SU-DHL-6 (cell line): ENCODE data around the gene ZNF735.

ENCODE experiments used
- H2AFZ ChIP-seq: fragments of 200-600 bp; sonication (generic); 2 replicates; pipeline ENCODE4 v1.6.1; 2014; ENCODE audit warnings: low read depth, mild to moderate bottlenecking, moderate library complexity, mixed read lengths, antibody characterized with exemption, low read length; ENCODE audit not compliant: severe bottlenecking
- H3F3A ChIP-seq: fragments of 200-600 bp; shearing (Covaris generic); 2 replicates; pipeline ENCODE4 v1.6.0; 2016; ENCODE audit warnings: antibody characterized with exemption, mild to moderate bottlenecking; ENCODE audit not compliant: insufficient read depth
- H3K27ac ChIP-seq: fragments of 200-600 bp; sonication (generic); 2 replicates; pipeline ENCODE4 v1.5.1; 2016; ENCODE audit warnings: low read depth, mild to moderate bottlenecking, low read length, moderate library complexity, mixed read lengths
- H3K27me3 ChIP-seq: fragments of 200-600 bp; sonication (generic), shearing (Covaris generic); 2 replicates; pipeline ENCODE4 v1.6.0; 2014; ENCODE audit warnings: mild to moderate bottlenecking, low read length
- H3K36me3 ChIP-seq: fragments of 200-600 bp; sonication (generic); 2 replicates; pipeline ENCODE4 v1.6.1; 2014; ENCODE audit warnings: mild to moderate bottlenecking, low read length, mixed read lengths
- H3K4me2 ChIP-seq: fragments of 300-600, 200-600 bp; shearing (Covaris generic), sonication (generic); 2 replicates; pipeline ENCODE4 v1.6.0; 2014; ENCODE audit warnings: low read length, low read depth, mild to moderate bottlenecking; ENCODE audit not compliant: poor library complexity, severe bottlenecking
- H3K4me3 ChIP-seq: fragments of 200-600 bp; sonication (generic); 2 replicates; pipeline ENCODE4 v1.5.1; 2014; ENCODE audit warnings: antibody characterized with exemption, low read length, mild to moderate bottlenecking, mixed read lengths; ENCODE audit not compliant: insufficient read depth, poor library complexity, severe bottlenecking
- H3K79me2 ChIP-seq: fragments of 200-600 bp; sonication (generic); 2 replicates; pipeline ENCODE4 v1.6.1; 2014; ENCODE audit warnings: mild to moderate bottlenecking, low read length, moderate library complexity; ENCODE audit not compliant: insufficient read depth
- H3K9ac ChIP-seq: fragments of 200-600 bp; sonication (generic); 2 replicates; pipeline ENCODE4 v1.7.0; 2014; ENCODE audit warnings: mild to moderate bottlenecking, low read length
- H3K9me2 ChIP-seq: fragments of 200-600 bp; sonication (generic); replicated peaks from 2 replicates; pipeline ENCODE4 v1.6.1; 2014; ENCODE audit warnings: low read length; ENCODE audit not compliant: insufficient read depth
- H3K9me3 ChIP-seq: fragments of 200-600 bp; sonication (generic); 2 replicates; pipeline ENCODE4 v1.6.1; 2014; ENCODE audit warnings: low read length, mixed read lengths; ENCODE audit not compliant: insufficient read depth
- H4K20me1 ChIP-seq: fragments of 200-600 bp; sonication (generic); 2 replicates; pipeline ENCODE4 v1.6.1; 2014; ENCODE audit warnings: low read depth, mild to moderate bottlenecking, antibody characterized with exemption, low read length, moderate library complexity, mixed read lengths
- EZH2phosphoT487 ChIP-seq: fragments of 200-600 bp; sonication (generic), shearing (Covaris generic); conservative IDR thresholded peaks from 2 replicates; pipeline ENCODE4 v1.6.1; 2018; ENCODE audit warnings: mild to moderate bottlenecking, antibody characterized with exemption, low read length, moderate library complexity, mixed read lengths
- TF ChIP-seq, protein P1 (sequence below): fragments of 200-600 bp; sonication (generic); IDR thresholded peaks from one replicate; pipeline ENCODE4 v1.5.1; 2017; ENCODE audit warnings: antibody characterized with exemption, mild to moderate bottlenecking, low read length, moderate library complexity; ENCODE audit not compliant: insufficient read depth, poor library complexity, severe bottlenecking

Gene ZNF735

DNA sequence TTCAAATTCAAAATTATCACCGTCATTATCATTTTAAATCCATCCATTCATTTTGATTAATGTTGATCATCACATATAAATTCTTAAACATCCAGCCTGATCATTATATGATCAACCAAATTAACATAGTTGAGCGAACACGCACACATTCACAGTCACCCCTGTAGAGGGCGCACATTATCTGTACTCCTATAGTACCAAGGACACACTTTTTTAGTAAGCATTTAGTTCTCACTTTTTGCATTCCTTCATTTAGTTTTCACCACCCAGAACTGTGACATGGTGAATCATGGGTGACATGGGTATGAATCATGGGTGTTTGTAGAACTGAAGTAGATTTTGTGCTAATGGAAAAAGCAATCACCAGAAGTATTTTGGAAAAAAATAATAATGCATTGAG lies 26.0 kb upstream of the ZNF735 start:
- Histone ChIP-seq H3K79me2 (no peaks in the 10 kb centered on the region), H2AFZ (no peak overlapping the region), H3K9me2 (no peaks in the 10 kb centered on the region), H3K4me2 (no peak overlapping the region), H3K9me3 (no peaks in the 10 kb centered on the region), H3K27me3 (no peaks in the 10 kb centered on the region), H3K27ac (no peak overlapping the region), H3F3A (no peaks in the 10 kb centered on the region), H4K20me1 (no peaks in the 10 kb centered on the region), H3K4me3 (no peak overlapping the region), H3K36me3 (no peaks in the 10 kb centered on the region), H3K9ac (no peak overlapping the region)
- no peak for TF ChIP-seq EZH2phosphoT487
- TF ChIP-seq, protein P1, sequence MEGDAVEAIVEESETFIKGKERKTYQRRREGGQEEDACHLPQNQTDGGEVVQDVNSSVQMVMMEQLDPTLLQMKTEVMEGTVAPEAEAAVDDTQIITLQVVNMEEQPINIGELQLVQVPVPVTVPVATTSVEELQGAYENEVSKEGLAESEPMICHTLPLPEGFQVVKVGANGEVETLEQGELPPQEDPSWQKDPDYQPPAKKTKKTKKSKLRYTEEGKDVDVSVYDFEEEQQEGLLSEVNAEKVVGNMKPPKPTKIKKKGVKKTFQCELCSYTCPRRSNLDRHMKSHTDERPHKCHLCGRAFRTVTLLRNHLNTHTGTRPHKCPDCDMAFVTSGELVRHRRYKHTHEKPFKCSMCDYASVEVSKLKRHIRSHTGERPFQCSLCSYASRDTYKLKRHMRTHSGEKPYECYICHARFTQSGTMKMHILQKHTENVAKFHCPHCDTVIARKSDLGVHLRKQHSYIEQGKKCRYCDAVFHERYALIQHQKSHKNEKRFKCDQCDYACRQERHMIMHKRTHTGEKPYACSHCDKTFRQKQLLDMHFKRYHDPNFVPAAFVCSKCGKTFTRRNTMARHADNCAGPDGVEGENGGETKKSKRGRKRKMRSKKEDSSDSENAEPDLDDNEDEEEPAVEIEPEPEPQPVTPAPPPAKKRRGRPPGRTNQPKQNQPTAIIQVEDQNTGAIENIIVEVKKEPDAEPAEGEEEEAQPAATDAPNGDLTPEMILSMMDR = peak; percentile 90

DNA sequence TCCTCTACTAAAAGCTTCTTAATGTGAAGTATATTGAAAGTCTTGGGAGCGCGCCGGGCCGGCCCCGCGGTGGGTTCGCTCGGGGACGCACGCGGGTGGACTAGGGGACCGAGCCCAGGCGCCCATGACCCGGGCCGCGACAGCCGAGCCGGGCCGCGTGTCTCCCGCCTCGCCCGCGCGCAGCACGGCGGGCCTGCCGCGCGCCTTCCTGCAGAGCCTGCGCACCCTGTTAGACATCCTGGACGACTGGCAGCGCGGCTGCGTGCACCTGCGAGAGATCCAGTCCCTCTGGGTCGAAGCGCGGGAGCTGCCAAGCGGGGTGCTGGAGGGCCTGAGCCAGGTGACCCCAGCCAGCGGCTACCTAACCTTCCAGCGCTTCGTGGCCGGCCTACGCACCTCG lies 25.4 kb upstream of the ZNF735 start:
- Histone ChIP-seq H3K9ac (no peak overlapping the region), H3K9me2 (no peaks in the 10 kb centered on the region), H3K27me3 (no peaks in the 10 kb centered on the region), H3K36me3 (no peaks in the 10 kb centered on the region), H2AFZ (no peak overlapping the region), H3K4me3 (no peak overlapping the region), H3F3A (no peaks in the 10 kb centered on the region), H3K4me2 (no peak overlapping the region), H3K9me3 (no peaks in the 10 kb centered on the region), H4K20me1 (no peaks in the 10 kb centered on the region), H3K79me2 (no peaks in the 10 kb centered on the region), H3K27ac (no peak overlapping the region)
- no peak for TF ChIP-seq EZH2phosphoT487
- TF ChIP-seq, protein P1 = no peak

DNA sequence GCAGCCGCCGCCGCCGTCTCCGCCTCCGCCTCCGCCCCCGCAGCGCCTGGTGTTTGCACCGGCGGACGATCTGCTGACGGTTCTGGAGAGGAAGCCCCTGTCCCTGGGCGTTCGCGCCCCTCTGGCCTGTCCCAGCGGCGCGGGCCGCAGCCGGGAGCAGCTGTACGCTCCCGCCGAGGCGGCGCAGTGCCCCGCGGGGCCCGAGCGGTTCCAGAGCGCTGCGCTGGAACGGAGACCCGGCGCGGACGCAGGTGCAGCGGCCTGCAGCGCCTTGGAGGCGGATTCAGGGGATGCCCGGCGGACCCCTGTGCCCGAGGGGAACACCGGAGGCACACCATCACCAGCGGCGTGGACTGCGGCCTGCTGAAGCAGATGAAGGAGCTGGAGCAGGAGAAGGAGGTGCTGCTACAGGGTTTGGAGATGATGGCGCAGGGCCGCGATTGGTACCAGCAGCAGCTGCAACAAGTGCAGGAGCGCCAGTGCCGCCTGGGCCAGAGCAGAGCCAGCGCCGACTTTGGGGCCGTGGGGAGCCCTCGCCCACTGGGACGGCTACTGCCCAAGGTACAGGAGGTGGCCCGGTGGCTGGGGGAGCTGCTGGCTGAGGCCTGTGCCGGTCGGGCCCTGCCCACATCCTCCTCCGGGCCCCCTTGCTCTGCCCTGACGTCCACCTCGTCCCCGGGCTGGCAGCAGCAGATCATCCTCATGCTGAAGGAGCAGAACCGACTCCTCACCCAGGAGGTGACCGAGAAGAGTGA lies 24.8 kb upstream of the ZNF735 start:
- no peaks in the 10 kb centered on the region for H3K79me2 ChIP-seq
- no peaks in the 10 kb centered on the region for H4K20me1 ChIP-seq
- H3K27me3 ChIP-seq = no peaks in the 10 kb centered on the region
- no peaks in the 10 kb centered on the region for H3K9me2 ChIP-seq
- no peaks in the 10 kb centered on the region for H3K9me3 ChIP-seq
- no peak overlapping the region for H2AFZ ChIP-seq
- no peak for TF ChIP-seq EZH2phosphoT487
- TF ChIP-seq, protein P1 = no peak
- H3K4me2 ChIP-seq = no peak overlapping the region
- H3K4me3 ChIP-seq = no peak overlapping the region
- no peak overlapping the region for H3K27ac ChIP-seq
- no peak overlapping the region for H3K9ac ChIP-seq
- H3K36me3 ChIP-seq = no peaks in the 10 kb centered on the region
- no peaks in the 10 kb centered on the region for H3F3A ChIP-seq
